K562 (cell line): ENCODE results near the gene SCYGR2.
"Not testable (repeated sequence)": the region's sequence is repeated elsewhere in the genome, so short reads cannot be mapped to it uniquely, and the experiment has no call there.

Experiments used
- FOXM1 ChIP-seq, 2 experiments: fragments of 450-650 bp in 1 of 2; sonication (generic) in 1 of 2; formaldehyde crosslinking in 1 of 2; IDR thresholded peaks; 2 replicates each; pipeline versions ENCODE4 v1.6.1 to v1.9.0; 2017 to 2022; ENCODE audit warnings: low read depth in 2 of 2, mild to moderate bottlenecking in 2 of 2, missing genetic modification reagents in 1 of 2, moderate library complexity in 1 of 2
- PCBP1 ChIP-seq: fragments of 200-400 bp; formaldehyde crosslinking; IDR thresholded peaks from 2 replicates; pipeline ENCODE4 v1.6.1; 2018; ENCODE audit warnings: mild to moderate bottlenecking, low read depth, low read length; ENCODE audit not compliant: poor library complexity, severe bottlenecking
- TCF7 ChIP-seq: sonication (generic); IDR thresholded peaks from 2 replicates; pipeline ENCODE4 v1.6.1; 2016; ENCODE audit warnings: antibody characterized with exemption, borderline replicate concordance
- ZNF274 ChIP-seq: IDR thresholded peaks from 2 replicates; pipeline ENCODE4 v1.6.1; 2011; ENCODE audit warnings: low read depth, mild to moderate bottlenecking, low read length, moderate library complexity, borderline replicate concordance
- TF ChIP-seq, protein P1 (sequence below): fragments of 250-450 bp; sonication (Bioruptor Pico); IDR thresholded peaks from 2 replicates; pipeline ENCODE4 v1.9.0; 2021; ENCODE audit warnings: mild to moderate bottlenecking, inconsistent platforms
- TF ChIP-seq, protein P2 (sequence below), 3 experiments: IDR thresholded peaks in 2 of 3; conservative IDR thresholded peaks in 1 of 3; 2 replicates each; pipeline ENCODE4 v1.5.1; 2011 to 2012; ENCODE audit warnings: low read length in 3 of 3, mild to moderate bottlenecking in 3 of 3, control low read depth in 2 of 3, improper control_type of control experiment in 1 of 3, inconsistent platforms in 1 of 3, low read depth in 1 of 3, mixed read lengths in 1 of 3, moderate library complexity in 1 of 3; ENCODE audit not compliant: insufficient read depth in 2 of 3

DNA sequence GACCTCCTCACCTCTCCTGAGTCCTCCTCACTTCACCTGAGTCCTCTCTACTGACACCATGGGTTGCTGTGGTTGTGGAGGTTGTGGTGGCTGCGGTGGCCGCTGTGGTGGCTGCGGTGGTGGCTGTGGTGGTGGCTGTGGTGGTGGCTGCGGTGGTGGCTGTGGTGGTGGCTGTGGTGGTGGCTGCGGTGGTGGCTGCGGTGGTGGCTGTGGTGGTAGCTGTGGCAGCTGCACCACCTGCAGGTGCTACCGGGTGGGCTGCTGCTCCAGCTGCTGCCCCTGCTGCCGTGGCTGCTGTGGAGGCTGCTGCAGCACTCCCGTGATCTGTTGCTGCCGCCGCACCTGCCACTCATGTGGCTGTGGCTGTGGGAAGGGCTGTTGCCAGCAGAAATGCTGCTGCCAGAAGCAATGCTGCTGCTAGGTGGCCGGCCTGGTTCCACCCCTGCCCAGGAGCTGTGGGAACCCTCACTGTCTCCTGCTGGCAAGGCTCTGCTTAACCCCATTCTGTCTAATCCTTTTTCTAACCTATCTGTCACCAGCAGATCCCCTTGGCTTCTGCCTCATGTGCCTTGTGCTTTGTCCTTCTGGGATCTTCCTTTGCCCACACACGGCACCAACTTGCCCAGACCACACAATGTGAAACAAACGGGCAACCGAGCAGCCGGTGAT lies at the start of gene SCYGR2:
- not testable (repeated sequence) for TF ChIP-seq PCBP1; TCF7; FOXM1 (IDR thresholded peaks at IDR 0.05; ENCODE audit: low read depth); FOXM1 (CRISPR knock-in tag; IDR thresholded peaks at IDR 0.05; ENCODE audit: low read depth); ZNF274
- TF ChIP-seq, protein P1, sequence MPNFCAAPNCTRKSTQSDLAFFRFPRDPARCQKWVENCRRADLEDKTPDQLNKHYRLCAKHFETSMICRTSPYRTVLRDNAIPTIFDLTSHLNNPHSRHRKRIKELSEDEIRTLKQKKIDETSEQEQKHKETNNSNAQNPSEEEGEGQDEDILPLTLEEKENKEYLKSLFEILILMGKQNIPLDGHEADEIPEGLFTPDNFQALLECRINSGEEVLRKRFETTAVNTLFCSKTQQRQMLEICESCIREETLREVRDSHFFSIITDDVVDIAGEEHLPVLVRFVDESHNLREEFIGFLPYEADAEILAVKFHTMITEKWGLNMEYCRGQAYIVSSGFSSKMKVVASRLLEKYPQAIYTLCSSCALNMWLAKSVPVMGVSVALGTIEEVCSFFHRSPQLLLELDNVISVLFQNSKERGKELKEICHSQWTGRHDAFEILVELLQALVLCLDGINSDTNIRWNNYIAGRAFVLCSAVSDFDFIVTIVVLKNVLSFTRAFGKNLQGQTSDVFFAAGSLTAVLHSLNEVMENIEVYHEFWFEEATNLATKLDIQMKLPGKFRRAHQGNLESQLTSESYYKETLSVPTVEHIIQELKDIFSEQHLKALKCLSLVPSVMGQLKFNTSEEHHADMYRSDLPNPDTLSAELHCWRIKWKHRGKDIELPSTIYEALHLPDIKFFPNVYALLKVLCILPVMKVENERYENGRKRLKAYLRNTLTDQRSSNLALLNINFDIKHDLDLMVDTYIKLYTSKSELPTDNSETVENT (CRISPR knock-in tag), result not testable (repeated sequence)
- TF ChIP-seq, protein P2, sequence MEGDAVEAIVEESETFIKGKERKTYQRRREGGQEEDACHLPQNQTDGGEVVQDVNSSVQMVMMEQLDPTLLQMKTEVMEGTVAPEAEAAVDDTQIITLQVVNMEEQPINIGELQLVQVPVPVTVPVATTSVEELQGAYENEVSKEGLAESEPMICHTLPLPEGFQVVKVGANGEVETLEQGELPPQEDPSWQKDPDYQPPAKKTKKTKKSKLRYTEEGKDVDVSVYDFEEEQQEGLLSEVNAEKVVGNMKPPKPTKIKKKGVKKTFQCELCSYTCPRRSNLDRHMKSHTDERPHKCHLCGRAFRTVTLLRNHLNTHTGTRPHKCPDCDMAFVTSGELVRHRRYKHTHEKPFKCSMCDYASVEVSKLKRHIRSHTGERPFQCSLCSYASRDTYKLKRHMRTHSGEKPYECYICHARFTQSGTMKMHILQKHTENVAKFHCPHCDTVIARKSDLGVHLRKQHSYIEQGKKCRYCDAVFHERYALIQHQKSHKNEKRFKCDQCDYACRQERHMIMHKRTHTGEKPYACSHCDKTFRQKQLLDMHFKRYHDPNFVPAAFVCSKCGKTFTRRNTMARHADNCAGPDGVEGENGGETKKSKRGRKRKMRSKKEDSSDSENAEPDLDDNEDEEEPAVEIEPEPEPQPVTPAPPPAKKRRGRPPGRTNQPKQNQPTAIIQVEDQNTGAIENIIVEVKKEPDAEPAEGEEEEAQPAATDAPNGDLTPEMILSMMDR (IDR thresholded peaks at IDR 0.05 in 2 of 3, conservative IDR thresholded peaks at IDR 0.05 in 1 of 3; ENCODE audit: insufficient read depth in 2 of 3, low read depth in 1 of 3, low read length in 3 of 3), result not testable (repeated sequence)
